Psoas muscle (tissue), 8 donors: ENCODE results near the gene GPR26. TPM values are rescaled to one million over a fixed set of nuclear protein-coding genes. Genes with fewer than 3 reads are reported as not detected.

Experiments used
- ATAC-seq, 4 donors: fragments of 200-7000 bp; cut with Tn5 transposase; one replicate each; pipeline ENCODE4 v1.9.1; 2020; ENCODE audit warnings: moderate library complexity in 3 of 4, mild to moderate bottlenecking in 2 of 4
- DNase-seq, 2 donors: peaks; one replicate each; pipeline ENCODE4 v3.0.0-alpha.2; 2020
- H3K27ac ChIP-seq: fragments of 200-600 bp; one replicate; pipeline ENCODE4 v1.8.0; 2022
- H3K27me3 ChIP-seq, 3 donors: fragments of 200-600 bp in 1 of 3; one replicate each; pipeline versions ENCODE4 v1.6.1 to v1.8.0; 2013 to 2022; ENCODE audit warnings: low read length in 2 of 3, mild to moderate bottlenecking in 2 of 3, moderate library complexity in 1 of 3; ENCODE audit not compliant: insufficient read depth in 3 of 3
- H3K36me3 ChIP-seq, 2 donors: fragments of 200-600 bp in 1 of 2; one replicate each; pipeline versions ENCODE4 v1.6.1 to v1.8.0; 2013 to 2022; ENCODE audit warnings: low read depth in 1 of 2, mild to moderate bottlenecking in 1 of 2, moderate library complexity in 1 of 2; ENCODE audit not compliant: insufficient read depth in 1 of 2
- H3K4me1 ChIP-seq: fragments of 200-600 bp; one replicate; pipeline ENCODE4 v1.8.0; 2022
- H3K4me3 ChIP-seq: fragments of 200-600 bp; one replicate; pipeline ENCODE4 v1.8.0; 2022; ENCODE audit warnings: mild to moderate bottlenecking
- H3K9me3 ChIP-seq: fragments of 200-600 bp; one replicate; pipeline ENCODE4 v1.8.0; 2022
- CTCF ChIP-seq: fragments of 200-600 bp; IDR thresholded peaks from one replicate; pipeline ENCODE4 v1.8.0; 2022; ENCODE audit warnings: antibody characterized with exemption
- WGBS, 3 donors: extraction: QIAGEN DNeasy Blood & Tissue Kit; methylation state at CpG; one replicate each; pipeline versions ENCODE4 v1.1.6 to v1.1.7; 2013; 5-methylcytosine and 5-hydroxymethylcytosine counted together
- intact Hi-C, 2 donors: fragments of 100-400 bp; cut with DNase I; formaldehyde crosslinking; loops; one replicate each; pipeline versions ENCODE4 v1.11.0 to v1.14.2; 2022
- polyA plus RNA-seq, 3 donors: library from polyadenylated mRNA; stranded (reverse); fragments of 200-250 nt; gene quantifications; one replicate each; pipeline ENCODE4 v1.2.3, GENCODE V29; 2013
- total RNA-seq, 4 donors: library from RNA; stranded (reverse); fragmentation: NEBNext Ultra II Directional in 2 of 4; extraction: Animal tissue kit (Norgen Biotek cat#: 25700) in 2 of 4; gene quantifications; one replicate each; pipeline versions ENCODE4 v1.2.1 to v1.2.4, GENCODE V29; 2021 to 2023
- donor health status: healthy with polysubstance abuse.
- donor health status: DM: no; HTN: no; CAD: no; lungs with moderate emphysema.
- donor health status: Bipolar disorder and iron deficiency.
- donor health status: healthy.
- donor health status: DM: yes; HTN: yes; CAD: no.
- donor health status: DM: no; HTN: no; CAD: no.
- donor health status: DM: no; HTN: no; CAD: no.
- donor health status: DM: yes; HTN: yes; CAD: no.

The GPR26 gene
- total and polyA plus RNA-seq, 7 donors, result 0.01 TPM; not detected in 6

GRCh38 chr10:123717336-123717735, 51.2 kb downstream of the GPR26 start:
- no peak overlapping the region for H3K4me3 ChIP-seq
- no peaks in the 10 kb centered on the region for H3K36me3 ChIP-seq
- ATAC-seq (no peak), DNase-seq (no peak)
- peaks cover 0 to 5% (median 0%) of the 10 kb centered on the region in 3 donors for H3K27me3 ChIP-seq
- intact Hi-C loops, result no loop called here
- H3K4me1 ChIP-seq, result no peaks in the 10 kb centered on the region
- no peaks in the 10 kb centered on the region for H3K9me3 ChIP-seq
- 73 to 84% (median 79%) methylated on average over 4 of the region's 4 CpGs for WGBS, 3 donors
- H3K27ac ChIP-seq, result no peak overlapping the region
- TF ChIP-seq CTCF, result no peak

- intact Hi-C loops, result no loop called here
Measured at GRCh38 chr10:123718544-123719060, 52.4 kb downstream of the GPR26 start.

DNA sequence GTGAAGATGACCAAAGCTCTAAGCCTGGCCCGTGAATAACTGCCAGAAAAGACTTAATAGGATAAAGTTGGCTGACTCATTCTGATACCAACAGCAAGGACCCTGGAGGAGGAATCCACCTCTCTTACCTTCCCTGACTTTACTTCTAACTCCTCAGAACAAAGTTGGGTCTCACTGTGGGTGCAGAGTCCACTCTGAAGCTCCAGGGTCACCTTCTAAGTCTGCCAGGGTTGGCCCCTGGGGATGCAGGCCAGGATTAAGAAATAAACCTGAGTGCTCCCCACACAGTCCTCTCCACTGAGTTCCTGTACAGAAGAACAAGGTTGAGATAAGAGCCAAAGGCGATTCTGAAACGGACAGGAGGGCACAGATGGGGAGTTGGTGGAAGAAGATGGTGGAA, 54.4 kb downstream of the GPR26 start:
- intact Hi-C loops, result no loop called here
- no peak for TF ChIP-seq CTCF
- Histone ChIP-seq H3K9me3 (no peaks in the 10 kb centered on the region), H3K4me1 (no peaks in the 10 kb centered on the region), H3K27ac (no peak overlapping the region), H3K36me3 (no peaks in the 10 kb centered on the region), H3K4me3 (no peak overlapping the region), H3K27me3 (peaks cover 3 to 5% (median 5%) of the 10 kb centered on the region in 3 donors)
- DNase-seq, result no peak
- ATAC-seq, result no peak
- 65% methylated on average over 3 of the region's 3 CpGs for WGBS, 3 donors

More at GRCh38 chr10:123718544-123719060, 52.4 kb downstream of the GPR26 start:
- TF ChIP-seq CTCF, result no peak
- DNase-seq (no peak), ATAC-seq (no peak)
- Histone ChIP-seq H3K4me1 (no peaks in the 10 kb centered on the region), H3K27ac (no peak overlapping the region), H3K27me3 (peaks cover 0 to 5% (median 3%) of the 10 kb centered on the region in 3 donors), H3K4me3 (no peak overlapping the region), H3K36me3 (no peaks in the 10 kb centered on the region), H3K9me3 (no peaks in the 10 kb centered on the region)
- 67 to 76% (median 70%) methylated on average over 4 of the region's 4 CpGs for WGBS, 3 donors

GRCh38 chr10:123721441-123722049, 55.4 kb downstream of the GPR26 start:
- intact Hi-C loops, result no loop called here
- WGBS, 3 donors, result 66 to 69% (median 68%) methylated on average over 9 of the region's 9 CpGs
- no peak for DNase-seq
- Histone ChIP-seq H3K27me3 (peaks cover 2 to 5% (median 3%) of the 10 kb centered on the region in 3 donors), H3K36me3 (no peaks in the 10 kb centered on the region), H3K27ac (no peak overlapping the region), H3K9me3 (no peaks in the 10 kb centered on the region), H3K4me3 (no peak overlapping the region), H3K4me1 (no peaks in the 10 kb centered on the region)
- no peak for TF ChIP-seq CTCF
- ATAC-seq, result no peak

GRCh38 chr10:123722351-123722750, 56.2 kb downstream of the GPR26 start:
- Histone ChIP-seq H3K4me1 (no peaks in the 10 kb centered on the region), H3K9me3 (no peaks in the 10 kb centered on the region), H3K27me3 (peaks cover 2 to 5% (median 3%) of the 10 kb centered on the region in 3 donors), H3K36me3 (no peaks in the 10 kb centered on the region), H3K4me3 (no peak overlapping the region), H3K27ac (no peak overlapping the region)
- 80 to 84% (median 81%) methylated on average over 2 of the region's 2 CpGs for WGBS, 3 donors
- ATAC-seq (no peak), DNase-seq (no peak)
- TF ChIP-seq CTCF, result no peak
- intact Hi-C loops, result no loop called here
